Choroid plexus epithelial cell (primary cell): ENCODE data around the gene ITGA11.

Experiments used
- DNase-seq: peaks from one replicate; pipeline ENCODE4 v3.0.0-alpha.2; 2010; ENCODE audit warnings: low read depth
- H3K4me3 ChIP-seq: 2 replicates; pipeline ENCODE4 v1.5.1; 2011; ENCODE audit warnings: low read depth, mild to moderate bottlenecking, control low read depth, low read length, moderate library complexity
- CTCF ChIP-seq: conservative IDR thresholded peaks from 2 replicates; pipeline ENCODE4 v1.5.1; 2011; ENCODE audit warnings: low read depth, mild to moderate bottlenecking, control low read depth, inconsistent platforms, low read length, moderate library complexity

The ITGA11 gene

GRCh38 chr15:68299436-68299835 is 132.5 kb downstream of the ITGA11 start:
- H3K4me3 ChIP-seq = no peak overlapping the region
- no peak for TF ChIP-seq CTCF
- DNase-seq = no peak

- peak; percentile 55 for DNase-seq
- no peak for TF ChIP-seq CTCF
Observed at GRCh38 chr15:68298882-68299381, 133.0 kb downstream of the ITGA11 start.

GRCh38 chr15:68298336-68298735 is 133.6 kb downstream of the ITGA11 start:
- H3K4me3 ChIP-seq = no peak overlapping the region
- DNase-seq = no peak
- no peak for TF ChIP-seq CTCF

More at GRCh38 chr15:68298882-68299381, 133.0 kb downstream of the ITGA11 start:
- no peak overlapping the region for H3K4me3 ChIP-seq

GRCh38 chr15:68295014-68295805 is 136.8 kb downstream of the ITGA11 start:
- DNase-seq = no peak
- no peak for TF ChIP-seq CTCF

GRCh38 chr15:68292967-68293366 is 139.0 kb downstream of the ITGA11 start:
- TF ChIP-seq CTCF = no peak
- H3K4me3 ChIP-seq = no peak overlapping the region
- no peak for DNase-seq

More at GRCh38 chr15:68295014-68295805, 136.8 kb downstream of the ITGA11 start:
- no peak overlapping the region for H3K4me3 ChIP-seq

- no peak overlapping the region for H3K4me3 ChIP-seq
- TF ChIP-seq CTCF = no peak
- no peak for DNase-seq
Observed at GRCh38 chr15:68292157-68292781, 139.7 kb downstream of the ITGA11 start.
